MM.1S (cell line): ENCODE data around the gene SEMA3A.
"Not testable (repeated sequence)": the region's sequence is repeated elsewhere in the genome, so short reads cannot be mapped to it uniquely, and the experiment has no call there.

Experiments
- DNase-seq: peaks from one replicate; pipeline ENCODE4 v3.0.0-alpha.2; 2015
- H2AFZ ChIP-seq: fragments of 300-600 bp; sonication (generic); 2 replicates; pipeline ENCODE4 v1.6.0; 2016; ENCODE audit warnings: antibody characterized with exemption, low read length
- H3F3A ChIP-seq: fragments of 300-600 bp; sonication (generic); 2 replicates; pipeline ENCODE4 v1.6.1; 2016; ENCODE audit warnings: mild to moderate bottlenecking, antibody characterized with exemption, low read length, moderate library complexity, mixed read lengths; ENCODE audit not compliant: insufficient read depth
- H3K27ac ChIP-seq: fragments of 300-600 bp; sonication (generic); 2 replicates; pipeline ENCODE4 v1.5.1; 2016; ENCODE audit warnings: mild to moderate bottlenecking, low read length
- H3K27me3 ChIP-seq: fragments of 300-600 bp; sonication (generic); replicated peaks from 2 replicates; pipeline ENCODE4 v1.6.0; 2016; ENCODE audit warnings: low read length; ENCODE audit not compliant: insufficient read depth
- H3K36me3 ChIP-seq: fragments of 300-600 bp; sonication (generic); replicated peaks from 2 replicates; pipeline ENCODE4 v1.6.1; 2016; ENCODE audit warnings: mild to moderate bottlenecking, low read length, mixed read lengths; ENCODE audit not compliant: insufficient read depth
- H3K4me1 ChIP-seq: fragments of 300-600 bp; sonication (generic); 2 replicates; pipeline ENCODE4 v1.6.1; 2016; ENCODE audit warnings: low read length, mixed read lengths
- H3K4me2 ChIP-seq: fragments of 300-600 bp; sonication (generic); 2 replicates; pipeline ENCODE4 v1.6.0; 2016; ENCODE audit warnings: low read depth, low read length
- H3K4me3 ChIP-seq: fragments of 300-600 bp; sonication (generic); 2 replicates; pipeline ENCODE4 v1.5.1; 2016; ENCODE audit warnings: low read length, mixed read lengths
- H3K79me2 ChIP-seq: fragments of 300-600 bp; sonication (generic); 2 replicates; pipeline ENCODE4 v1.6.1; 2016; ENCODE audit warnings: mixed run types, low read length, mixed read lengths
- H3K9ac ChIP-seq: fragments of 300-600 bp; sonication (generic); 2 replicates; pipeline ENCODE4 v1.6.1; 2016; ENCODE audit warnings: low read length, mixed read lengths
- H3K9me2 ChIP-seq: fragments of 300-600 bp; sonication (generic); replicated peaks from 2 replicates; pipeline ENCODE4 v1.6.1; 2016; ENCODE audit warnings: mild to moderate bottlenecking, low read length, mixed read lengths; ENCODE audit not compliant: insufficient read depth
- H3K9me3 ChIP-seq: fragments of 300-600 bp; sonication (generic); replicated peaks from 2 replicates; pipeline ENCODE4 v1.6.1; 2016; ENCODE audit warnings: mild to moderate bottlenecking, low read length, mixed read lengths; ENCODE audit not compliant: insufficient read depth
- H4K20me1 ChIP-seq: fragments of 300-600 bp; sonication (generic); 2 replicates; pipeline ENCODE4 v1.6.1; 2016; ENCODE audit warnings: mild to moderate bottlenecking, low read length, moderate library complexity, mixed read lengths; ENCODE audit not compliant: insufficient read depth
- CTCF ChIP-seq: fragments of 300-600 bp; sonication (generic); IDR thresholded peaks from 2 replicates; pipeline ENCODE4 v1.5.1; 2016; ENCODE audit warnings: antibody characterized with exemption, low read length, mixed read lengths
- EZH2 ChIP-seq: fragments of 300-600 bp; sonication (generic); optimal IDR thresholded peaks from 2 replicates; pipeline ENCODE3; 2017; ENCODE audit warnings: low read depth, mild to moderate bottlenecking, antibody characterized with exemption, low read length, mixed read lengths
- EZH2phosphoT487 ChIP-seq: fragments of 300-600 bp; sonication (generic); IDR thresholded peaks from 2 replicates; pipeline ENCODE4 v1.6.1; 2018; ENCODE audit warnings: antibody characterized with exemption, low read length

The SEMA3A gene

GRCh38 chr7:84219310-84219709 is 24.7 kb upstream of the SEMA3A start:
- no peak for TF ChIP-seq EZH2
- TF ChIP-seq CTCF, result no peak
- no peak for TF ChIP-seq EZH2phosphoT487
- Histone ChIP-seq H3K27me3 (no peaks in the 10 kb centered on the region), H3K79me2 (no peaks in the 10 kb centered on the region), H3K36me3 (no peaks in the 10 kb centered on the region), H3K9me2 (no peaks in the 10 kb centered on the region), H3K4me2 (no peak overlapping the region), H2AFZ (no peak overlapping the region), H3K9me3 (no peaks in the 10 kb centered on the region), H3F3A (no peaks in the 10 kb centered on the region), H3K4me1 (no peaks in the 10 kb centered on the region), H3K27ac (no peak overlapping the region), H4K20me1 (no peaks in the 10 kb centered on the region), H3K9ac (no peak overlapping the region), H3K4me3 (no peak overlapping the region)
- DNase-seq, result no peak

- Histone ChIP-seq H3K4me1 (no peaks in the 10 kb centered on the region), H2AFZ (no peak overlapping the region), H3K4me3 (no peak overlapping the region), H3K79me2 (no peaks in the 10 kb centered on the region), H3F3A (no peaks in the 10 kb centered on the region), H3K9ac (no peak overlapping the region), H3K4me2 (no peak overlapping the region), H3K9me3 (no peaks in the 10 kb centered on the region), H3K27ac (no peak overlapping the region), H4K20me1 (no peaks in the 10 kb centered on the region), H3K36me3 (no peaks in the 10 kb centered on the region), H3K27me3 (no peaks in the 10 kb centered on the region), H3K9me2 (no peaks in the 10 kb centered on the region)
- TF ChIP-seq EZH2phosphoT487 (no peak), CTCF (no peak), EZH2 (no peak)
- no peak for DNase-seq
These were observed 24.1 kb upstream of the SEMA3A start for GRCh38 chr7:84218681-84219080.

GRCh38 chr7:84216472-84216871 is 21.9 kb upstream of the SEMA3A start:
- no peaks in the 10 kb centered on the region for H3K36me3 ChIP-seq
- H3K27me3 ChIP-seq, result no peaks in the 10 kb centered on the region
- DNase-seq, result no peak
- no peaks in the 10 kb centered on the region for H3K79me2 ChIP-seq
- no peak overlapping the region for H3K4me2 ChIP-seq
- no peak overlapping the region for H2AFZ ChIP-seq
- no peak overlapping the region for H3K9ac ChIP-seq
- no peak for TF ChIP-seq EZH2phosphoT487
- no peak for TF ChIP-seq EZH2
- no peak for TF ChIP-seq CTCF
- H4K20me1 ChIP-seq, result no peaks in the 10 kb centered on the region
- H3K9me2 ChIP-seq, result no peaks in the 10 kb centered on the region
- H3K9me3 ChIP-seq, result no peaks in the 10 kb centered on the region
- H3F3A ChIP-seq, result no peaks in the 10 kb centered on the region
- no peak overlapping the region for H3K27ac ChIP-seq
- H3K4me3 ChIP-seq, result no peak overlapping the region
- no peaks in the 10 kb centered on the region for H3K4me1 ChIP-seq

- not testable (repeated sequence) for H3K4me3 ChIP-seq
These were observed 20.2 kb upstream of the SEMA3A start for GRCh38 chr7:84214757-84215156.

More at GRCh38 chr7:84214757-84215156, 20.2 kb upstream of the SEMA3A start:
- not testable (repeated sequence) for H3K9ac ChIP-seq, H3K9me2 ChIP-seq, H3K4me1 ChIP-seq, H3F3A ChIP-seq, H3K4me2 ChIP-seq, H2AFZ ChIP-seq, H4K20me1 ChIP-seq, H3K9me3 ChIP-seq, H3K27me3 ChIP-seq, H3K79me2 ChIP-seq, DNase-seq, H3K27ac ChIP-seq, H3K36me3 ChIP-seq
